Suppressor macrophage treated with lipopolysaccharide for 4 hours (primary cell): ENCODE measurements around the gene C13orf46.

Experiments
- DNase-seq: peaks from one replicate; pipeline ENCODE4 v3.0.0-alpha.2; 2020

The C13orf46 gene

GRCh38 chr13:113936166-113936965 lies 37.5 kb downstream of the C13orf46 start:
- DNase-seq, result no peak

DNA sequence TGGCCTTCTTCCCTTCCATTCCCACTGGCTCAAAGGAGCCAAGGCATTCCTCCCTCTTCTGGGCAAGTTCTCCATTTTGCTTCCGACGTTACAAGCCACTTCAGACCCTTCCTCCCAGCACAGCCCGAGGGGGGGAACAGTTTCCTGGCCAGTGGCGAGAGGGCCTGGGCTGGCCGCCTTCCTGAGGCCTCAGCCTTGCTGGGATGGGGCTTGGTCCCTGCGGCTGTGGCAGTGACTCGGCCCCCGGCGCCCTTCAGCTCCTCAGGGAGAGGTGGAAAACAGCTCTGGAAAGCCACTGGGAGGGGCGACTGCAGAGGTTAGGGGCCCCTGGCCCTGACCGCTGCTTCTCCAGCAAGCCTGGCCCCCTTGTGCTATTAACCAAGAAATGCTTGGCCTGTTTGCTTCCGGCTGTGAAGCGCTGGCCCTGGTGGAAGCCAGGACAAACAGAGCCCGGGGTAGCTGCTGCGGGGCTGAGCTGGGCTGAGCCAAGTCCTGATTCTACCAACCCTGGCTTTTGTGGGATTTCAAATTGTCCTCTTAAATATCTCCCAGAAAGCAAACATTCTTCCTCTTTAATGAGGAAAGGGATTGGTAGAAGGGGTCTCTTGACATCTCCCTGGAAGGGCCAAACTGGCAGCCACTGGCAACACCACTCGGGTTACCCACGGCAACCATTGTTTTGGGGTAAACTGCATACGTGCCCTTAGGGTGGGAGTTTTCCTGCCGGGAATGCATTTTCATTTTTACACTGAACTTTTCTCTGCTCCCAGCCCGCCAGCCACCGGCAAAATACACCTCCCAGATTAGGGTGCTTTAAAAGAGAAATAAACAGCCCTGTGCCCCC lies 38.7 kb downstream of the C13orf46 start:
- DNase-seq, result no peak

- DNase-seq, result no peak
Observed at GRCh38 chr13:113934576-113934975, 39.3 kb downstream of the C13orf46 start.

GRCh38 chr13:113933901-113934300 lies 40.0 kb downstream of the C13orf46 start:
- DNase-seq, result no peak

DNA sequence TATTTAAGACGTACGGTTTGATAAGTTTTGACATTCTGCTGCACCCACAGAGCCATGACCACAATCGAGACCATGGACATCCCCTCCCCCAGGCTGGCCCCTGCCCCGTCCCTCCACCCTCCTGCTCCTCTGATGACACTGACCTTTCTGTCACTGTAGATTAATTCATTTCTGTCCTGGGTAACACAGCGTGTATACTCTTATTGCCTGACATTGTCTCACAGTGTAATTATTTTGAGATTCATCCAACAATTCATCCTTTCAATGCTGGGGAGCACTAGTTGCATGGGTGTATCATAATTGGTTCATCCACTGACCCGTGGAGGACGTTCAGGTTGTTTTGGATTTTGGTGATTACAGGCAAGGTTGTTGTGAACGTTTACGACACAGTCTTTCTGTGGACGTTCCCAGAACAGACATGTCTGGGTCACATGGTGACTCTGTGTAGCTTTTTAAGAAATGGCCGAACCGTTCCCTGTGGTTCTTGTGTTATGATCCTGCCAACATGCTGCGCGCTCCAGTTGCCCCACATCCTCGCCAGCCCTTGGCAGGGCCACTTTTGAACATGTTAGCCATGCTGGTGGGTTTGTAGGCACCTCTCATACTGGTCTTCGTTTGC lies 41.9 kb downstream of the C13orf46 start:
- DNase-seq, result no peak

DNA sequence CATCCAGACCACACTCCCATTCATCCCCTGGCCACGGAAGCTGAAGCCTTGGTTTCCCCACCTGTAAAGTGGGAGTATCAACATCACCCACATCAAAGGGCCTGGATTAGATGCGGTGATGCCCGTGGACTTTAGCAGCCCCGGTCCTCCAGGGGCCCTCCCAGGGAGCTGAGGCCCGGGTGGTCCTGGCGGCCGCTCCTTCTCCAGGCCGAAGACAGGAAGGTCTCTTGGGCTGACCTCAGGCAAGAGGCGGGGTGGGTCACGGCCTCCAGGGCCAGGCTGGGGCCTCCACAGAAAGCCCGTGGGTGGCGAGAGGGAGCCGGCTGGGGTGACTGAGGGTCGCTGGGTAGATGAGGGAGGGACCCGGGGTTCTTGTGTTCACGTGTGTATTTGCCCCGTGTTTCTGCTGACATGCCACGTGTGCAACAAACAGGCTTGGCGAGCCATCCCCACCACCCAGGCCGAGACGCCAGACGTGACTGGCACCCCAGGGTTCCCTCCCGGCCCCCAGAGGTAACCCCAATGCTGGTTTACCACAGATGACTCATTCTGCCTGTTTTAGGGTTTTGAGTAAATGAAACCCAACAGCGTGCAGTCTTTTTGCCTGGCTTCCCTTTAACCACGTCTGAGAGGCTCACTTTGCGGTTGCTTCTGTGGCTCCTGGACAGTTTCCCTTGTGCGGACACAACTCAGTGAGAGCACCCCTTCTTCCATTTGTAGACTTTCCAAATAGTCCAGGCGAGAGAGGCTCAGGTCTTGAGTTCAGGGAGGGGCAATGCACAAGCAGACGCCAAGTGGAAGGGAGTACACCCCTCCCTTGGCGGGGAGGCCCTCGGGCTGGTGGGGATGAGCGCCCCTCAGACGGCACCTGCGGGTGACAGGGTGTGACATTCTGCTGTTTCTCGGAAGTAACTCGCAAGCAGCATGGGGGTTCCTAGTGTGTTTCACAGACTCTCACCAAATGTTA lies 42.9 kb downstream of the C13orf46 start:
- DNase-seq, result no peak

DNA sequence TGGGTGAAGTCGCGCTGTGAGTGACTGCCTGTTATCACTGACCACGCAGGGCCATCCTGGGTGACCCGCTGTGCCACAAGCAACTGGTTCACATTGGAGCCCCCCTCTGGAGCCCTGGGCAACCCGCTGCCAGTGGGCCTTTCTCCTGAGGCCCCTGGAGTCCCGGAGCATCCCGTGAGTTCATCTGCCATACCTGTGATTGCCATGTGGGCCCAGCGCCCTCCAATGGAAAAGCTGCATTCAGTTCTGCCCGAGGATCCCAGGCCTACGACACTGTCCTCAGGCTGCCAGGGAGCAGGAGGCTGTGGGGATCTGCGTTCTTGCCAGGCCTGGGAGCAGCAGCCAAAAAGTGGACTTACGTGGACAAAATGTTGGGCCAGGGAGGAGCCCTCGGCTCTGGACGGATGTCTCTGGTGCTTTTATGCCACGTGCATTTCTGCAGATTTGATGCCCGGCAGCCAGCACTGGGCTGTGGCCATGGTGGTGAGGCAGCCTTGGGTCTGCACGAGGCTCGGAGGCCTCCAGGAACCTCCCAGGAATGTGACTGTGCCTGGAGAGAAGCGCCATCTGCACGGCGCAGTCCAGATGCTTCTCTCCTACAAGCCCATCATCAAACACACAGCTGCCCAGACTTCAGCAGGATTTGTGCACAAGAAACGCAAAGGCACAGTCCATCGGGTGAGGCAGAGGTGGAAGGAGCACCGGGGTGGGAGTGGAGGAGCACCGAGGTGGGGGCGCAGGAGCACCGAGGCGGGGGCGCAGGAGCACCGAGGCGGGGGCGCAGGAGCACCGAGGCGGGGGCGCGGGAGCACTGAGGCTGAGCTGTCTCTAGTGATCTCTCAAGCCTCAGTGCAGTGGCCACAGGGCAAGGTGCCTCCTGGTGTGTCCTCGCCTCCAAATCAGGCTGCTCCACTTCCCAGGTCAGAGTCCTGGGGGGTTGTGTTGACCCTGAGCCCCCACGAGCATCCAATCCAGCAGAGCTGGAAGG lies 44.0 kb downstream of the C13orf46 start:
- DNase-seq, result no peak

DNA sequence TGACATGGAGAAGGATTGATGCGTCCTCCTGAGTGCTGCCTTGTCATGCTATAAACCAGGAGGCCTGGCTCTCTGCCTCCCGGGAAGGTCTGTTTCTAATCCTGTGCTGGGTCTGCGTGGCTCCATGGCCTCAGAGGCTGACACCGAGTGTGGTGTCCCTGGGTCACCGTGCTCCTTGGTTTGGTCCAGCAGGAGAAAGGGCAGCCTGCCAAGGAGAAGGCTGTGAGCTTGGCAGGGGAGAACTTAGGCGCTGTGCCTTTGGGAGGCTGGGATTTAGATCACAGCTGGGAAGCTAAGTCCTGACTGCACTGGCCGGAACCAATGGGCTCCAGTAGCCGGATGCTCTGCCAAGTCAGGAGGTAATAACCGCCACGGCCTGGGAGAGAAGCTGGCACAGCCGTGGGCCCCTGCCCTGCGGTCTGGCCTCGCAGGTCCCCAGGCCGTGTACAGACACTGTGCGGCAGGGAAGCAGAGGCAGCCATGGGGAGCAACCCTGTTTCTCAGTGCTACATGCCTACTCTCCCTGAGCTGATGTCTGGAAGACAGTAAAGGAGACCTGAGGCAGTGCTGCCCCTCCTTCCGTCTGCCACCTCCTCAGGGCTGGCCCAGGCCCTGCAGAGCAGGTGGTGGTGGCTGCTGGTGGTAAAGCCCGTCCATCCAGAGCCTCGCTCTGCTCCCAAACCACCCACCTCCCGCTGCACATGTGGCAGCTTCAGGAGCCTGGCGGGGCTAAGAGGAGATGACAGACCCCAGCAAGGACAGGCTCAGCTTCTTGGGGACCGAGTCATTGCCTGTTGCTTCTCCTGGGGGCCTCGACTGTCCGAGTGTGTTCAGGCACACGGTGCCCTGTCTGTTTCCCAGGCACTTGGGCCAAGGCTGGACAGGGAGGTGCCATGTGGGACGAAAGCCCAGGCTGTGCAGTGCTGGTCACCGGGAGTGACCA lies 44.9 kb downstream of the C13orf46 start:
- no peak for DNase-seq

DNA sequence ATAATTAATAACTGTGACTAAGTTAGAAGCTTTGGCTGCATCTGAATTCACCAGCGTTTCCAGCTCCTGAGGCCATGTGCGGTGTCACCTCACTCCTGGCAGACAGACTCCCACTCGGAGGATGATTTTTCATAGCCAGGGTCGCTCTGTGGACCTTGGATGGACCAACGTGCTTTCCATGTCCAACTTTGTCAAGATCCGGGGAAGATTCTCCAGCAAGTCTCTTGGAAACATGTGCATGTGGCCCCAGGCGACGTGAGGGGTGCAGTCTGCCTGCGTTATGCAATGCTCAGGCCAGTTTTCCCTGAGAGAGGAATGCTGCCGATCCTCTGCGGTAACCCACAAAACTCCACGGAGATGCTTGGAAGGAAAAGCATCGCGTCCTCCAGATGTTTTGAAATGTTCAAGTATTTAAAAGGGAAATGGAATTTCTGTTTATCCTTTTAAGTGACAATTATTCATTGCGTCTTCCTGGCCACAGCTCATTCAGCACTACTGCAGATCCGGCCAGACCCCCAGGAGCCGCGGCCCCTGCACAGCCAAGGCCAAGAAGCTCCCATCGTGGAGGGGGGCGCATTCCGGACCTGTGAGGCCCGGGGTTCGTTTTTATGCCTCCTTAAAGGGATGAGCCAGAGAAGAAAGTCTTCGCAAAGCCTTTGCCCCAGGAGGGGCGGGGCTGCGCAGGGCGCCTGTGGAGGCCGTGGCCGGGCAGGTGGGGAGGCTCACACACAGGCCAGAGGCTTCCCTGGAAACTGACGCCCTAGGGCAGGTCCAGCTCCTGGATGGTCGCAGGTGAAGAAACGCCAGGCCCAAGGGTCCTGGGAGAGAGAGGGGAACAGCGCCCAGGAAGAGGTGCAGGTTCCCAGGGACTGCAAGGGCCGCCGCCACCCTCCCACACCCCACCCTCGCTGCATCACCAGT lies 46.0 kb downstream of the C13orf46 start:
- DNase-seq, result no peak

DNA sequence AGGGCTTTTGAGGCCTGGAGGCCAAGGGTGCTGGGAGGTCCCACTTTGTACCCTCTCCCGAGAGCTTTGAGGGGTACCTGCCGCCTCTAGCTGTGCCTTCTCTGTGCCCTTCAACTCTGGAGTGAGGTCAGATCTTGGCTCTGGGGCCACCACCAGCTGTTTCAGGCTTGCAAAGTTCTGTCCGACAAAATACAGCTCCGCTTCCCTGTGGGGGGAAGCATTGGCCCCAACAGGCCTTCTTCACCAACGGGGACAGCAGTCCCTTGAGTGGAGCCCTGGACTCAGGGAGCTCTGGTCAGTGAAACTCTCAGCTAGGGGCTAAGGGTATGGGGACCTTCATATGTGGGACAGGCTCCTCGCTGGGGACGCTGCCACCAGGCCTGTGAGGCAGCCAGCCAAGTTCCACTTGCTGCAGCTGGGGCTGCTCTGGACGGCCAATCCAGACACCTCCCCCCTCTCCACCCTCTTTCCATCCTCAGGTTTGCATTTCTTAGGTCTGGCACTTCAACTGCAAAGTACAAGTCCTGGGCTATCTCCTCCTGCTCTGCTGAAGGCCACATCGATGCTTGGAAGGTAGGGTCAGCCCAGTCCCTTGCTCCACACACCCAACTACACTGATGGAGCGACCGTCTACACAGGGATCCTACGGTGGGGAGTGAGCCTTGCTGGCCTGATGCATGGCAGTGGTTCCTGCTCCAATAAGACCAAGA lies 46.8 kb downstream of the C13orf46 start:
- DNase-seq, result no peak

- no peak for DNase-seq
Observed at GRCh38 chr13:113926301-113926761, 47.5 kb downstream of the C13orf46 start.

DNA sequence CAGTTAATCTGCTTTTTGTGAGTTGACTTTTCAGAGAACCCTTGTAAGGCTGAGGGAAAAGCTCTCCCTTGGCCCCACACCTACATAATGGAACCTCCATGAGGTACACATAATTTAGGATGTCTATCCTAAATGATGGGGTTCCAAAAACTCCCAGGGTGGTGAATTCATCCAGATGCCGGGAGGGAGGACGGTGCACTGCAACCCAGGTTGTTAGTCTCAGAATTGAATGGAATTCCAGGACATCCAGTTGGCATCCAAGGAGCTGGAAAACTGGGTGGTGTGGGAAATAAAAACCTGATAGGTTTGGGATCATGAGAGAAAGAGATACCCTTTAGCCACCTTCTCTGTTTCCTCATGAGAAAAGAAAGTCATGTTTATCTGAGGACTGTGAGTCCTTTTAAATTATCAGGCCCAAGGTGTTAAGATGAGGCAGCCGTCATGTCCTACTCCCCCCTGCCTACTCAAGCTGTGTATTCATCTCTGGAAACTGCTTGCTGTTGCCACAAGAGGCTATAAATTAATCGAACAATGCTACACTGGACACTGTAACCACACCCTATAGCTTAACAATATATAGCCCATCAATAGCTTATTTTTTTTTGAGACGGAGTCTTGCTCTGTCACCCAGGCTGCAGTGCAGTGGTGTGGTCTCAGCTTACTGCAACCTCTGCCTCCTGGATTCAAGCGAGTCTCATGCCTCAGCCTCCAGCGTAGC lies 49.5 kb downstream of the C13orf46 start:
- DNase-seq, result no peak

DNA sequence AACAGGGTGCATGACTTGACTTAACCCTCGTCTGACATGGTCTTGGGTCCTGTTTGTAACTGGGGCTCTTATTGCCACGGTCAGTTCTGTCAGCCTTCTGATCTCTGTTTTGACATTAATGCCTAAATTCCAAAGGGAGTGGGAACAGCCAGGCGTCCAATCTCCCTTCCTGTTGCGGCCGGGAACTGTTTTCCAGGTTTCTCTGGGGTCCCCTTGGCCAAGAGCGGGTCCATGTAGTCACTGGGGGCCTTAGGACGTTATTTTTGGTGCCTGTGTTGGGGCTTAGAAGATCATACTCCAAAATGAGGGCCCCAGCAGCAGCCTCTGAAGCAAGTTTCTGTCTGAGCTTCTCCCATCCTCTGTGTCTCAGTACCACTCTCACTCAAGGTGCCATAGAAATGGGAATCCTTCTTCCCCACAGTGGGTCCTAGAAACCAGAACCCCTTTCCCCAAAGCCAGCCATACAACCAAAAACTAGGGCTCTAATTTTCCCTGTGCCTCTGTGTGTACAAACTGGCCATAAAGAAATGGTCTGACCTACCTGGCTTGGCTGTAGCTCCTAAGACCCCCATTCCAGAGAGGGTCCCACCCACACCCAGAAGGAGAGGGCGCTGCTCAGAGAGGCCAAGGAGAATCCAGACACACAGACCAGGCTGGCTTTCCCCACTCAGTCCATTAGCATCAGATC lies 50.4 kb downstream of the C13orf46 start:
- no peak for DNase-seq

GRCh38 chr13:113922412-113923118 lies 51.3 kb downstream of the C13orf46 start:
- no peak for DNase-seq

- DNase-seq, result no peak
Observed at GRCh38 chr13:113921763-113922162, 52.1 kb downstream of the C13orf46 start.
